HG03108 (cell line): ENCODE data around the gene PIAS3.
"Not testable (repeated sequence)": the region's sequence is repeated elsewhere in the genome, so short reads cannot be mapped to it uniquely, and the experiment has no call there.

Source experiments
- ATAC-seq: cut with Tn5 transposase; IDR thresholded peaks from one replicate; pipeline ENCODE4 v1.9.1; 2021; ENCODE audit warnings: moderate library complexity; ENCODE audit not compliant: unreplicated experiment

Gene PIAS3

GRCh38 chr1:145877923-145878486 lies 19.1 kb upstream of the PIAS3 start:
- no peak for ATAC-seq

GRCh38 chr1:145874646-145875045 lies 15.8 kb upstream of the PIAS3 start:
- no peak for ATAC-seq

GRCh38 chr1:145871994-145872924 lies 13.4 kb upstream of the PIAS3 start:
- ATAC-seq, result no peak

GRCh38 chr1:145868232-145868631 lies 9.4 kb upstream of the PIAS3 start:
- ATAC-seq, result no peak

GRCh38 chr1:145863282-145864018 lies 4.6 kb upstream of the PIAS3 start:
- no peak for ATAC-seq

GRCh38 chr1:145859491-145860023 lies 676 bp upstream of the PIAS3 start:
- peak; percentile 66 for ATAC-seq

- ATAC-seq, result no peak
Measured at GRCh38 chr1:145858238-145858900, 512 bp downstream of the PIAS3 start.

- ATAC-seq, result no peak
Measured at GRCh38 chr1:145857170-145857569, 1.7 kb downstream of the PIAS3 start.

- no peak for ATAC-seq
Measured at GRCh38 chr1:145855426-145855948, 3.4 kb downstream of the PIAS3 start.

- ATAC-seq, result no peak
Measured at GRCh38 chr1:145849356-145850160, 9.3 kb downstream of the PIAS3 start.

- no peak for ATAC-seq
Measured at GRCh38 chr1:145847827-145848226, 11.1 kb downstream of the PIAS3 start.

GRCh38 chr1:145846201-145846612 lies 12.7 kb downstream of the PIAS3 start:
- no peak for ATAC-seq

GRCh38 chr1:145845514-145846161 lies 13.2 kb downstream of the PIAS3 start, which contains the start of gene NUDT17:
TSS of gene NUDT17 (plus strand) at chr1:145845630. CDS start at chr1:145845641, 11 bp downstream.
- peak; percentile 51 for ATAC-seq

GRCh38 chr1:145845144-145845513 lies 13.8 kb downstream of the PIAS3 start:
- peak; percentile 63 for ATAC-seq

GRCh38 chr1:145843031-145843430 lies 15.8 kb downstream of the PIAS3 start:
- no peak for ATAC-seq

- no peak for ATAC-seq
Measured at GRCh38 chr1:145837656-145838055, 21.2 kb downstream of the PIAS3 start.

- not testable (repeated sequence) for ATAC-seq
Measured at GRCh38 chr1:145830810-145831209, 28.1 kb downstream of the PIAS3 start.

- ATAC-seq, result no peak
Measured at GRCh38 chr1:145828367-145829026, 30.4 kb downstream of the PIAS3 start.

- no peak for ATAC-seq
Measured at GRCh38 chr1:145827966-145828365, 30.9 kb downstream of the PIAS3 start.
